H1 (cell line): ENCODE results near the gene DKK3. TPM values are rescaled to one million over a fixed set of nuclear protein-coding genes. Genes with fewer than 3 reads are reported as not detected.

Experiments used
- CTCF ChIA-PET: fragments of 300-600 bp; sonication (Branson Sonifier 250); formaldehyde crosslinking; loops from one replicate; lab custom pipeline; 2021; ENCODE audit not compliant: partially characterized antibody; lab: Charles Lee
- POLR2A ChIA-PET: fragments of 300-600 bp; sonication (Branson Sonifier 250); formaldehyde crosslinking; loops from one replicate; lab custom pipeline; 2021; ENCODE audit warnings: inconsistent platforms; ENCODE audit not compliant: partially characterized antibody; lab: Charles Lee
- DNase-seq, 2 experiments: peaks; one replicate each; pipeline versions ENCODE4 v3.0.0 to v3.0.0-alpha.2; 2010 to 2022; ENCODE audit warnings: low spot score in 2 of 2, low read depth in 1 of 2, mixed read lengths in 1 of 2
- FAIRE-seq: peaks from 2 replicates; lab custom pipeline; 2011; peaks lifted over from hg19 to GRCh38; lab: Jason Lieb, UNC
- H2AFZ ChIP-seq: 2 replicates; pipeline ENCODE4 v1.8.1; 2012; ENCODE audit warnings: low read length, inconsistent platforms
- H2AK5ac ChIP-seq: 2 replicates; pipeline ENCODE4 v1.6.1; 2013; ENCODE audit warnings: low read depth, low read length
- H2BK120ac ChIP-seq: replicated peaks from 2 replicates; pipeline ENCODE3; 2013; ENCODE audit warnings: low read depth, low read length, inconsistent platforms
- H2BK12ac ChIP-seq: 2 replicates; pipeline ENCODE4 v1.6.1; 2013; ENCODE audit warnings: low read depth, low read length
- H2BK15ac ChIP-seq: 2 replicates; pipeline ENCODE4 v1.6.1; 2013; ENCODE audit warnings: low read length
- H2BK20ac ChIP-seq: 2 replicates; pipeline ENCODE4 v1.6.1; 2013; ENCODE audit warnings: low read length
- H2BK5ac ChIP-seq: 2 replicates; pipeline ENCODE4 v1.6.1; 2013; ENCODE audit warnings: low read depth, low read length
- H3K14ac ChIP-seq: 2 replicates; pipeline ENCODE4 v1.6.1; 2013; ENCODE audit warnings: inconsistent platforms; ENCODE audit not compliant: insufficient read length
- H3K18ac ChIP-seq: 2 replicates; pipeline ENCODE4 v1.6.1; 2013; ENCODE audit warnings: low read length; ENCODE audit errors: extremely low read depth
- H3K23ac ChIP-seq: 2 replicates; pipeline ENCODE4 v1.6.1; 2013; ENCODE audit warnings: inconsistent platforms; ENCODE audit not compliant: insufficient read length
- H3K23me2 ChIP-seq: 2 replicates; pipeline ENCODE4 v1.6.1; 2013; ENCODE audit warnings: low read depth, low read length
- H3K27ac ChIP-seq: 2 replicates; pipeline ENCODE4 v1.6.1; 2011; ENCODE audit warnings: low read depth, low read length, inconsistent platforms
- H3K27me3 ChIP-seq, 4 experiments: replicated peaks in 1 of 4; 1 replicate in 1 of 4; 2 replicates in 3 of 4; pipeline versions ENCODE4 v1.6.1 to v1.8.1; 2011 to 2013; ENCODE audit warnings: low read length in 3 of 4, mild to moderate bottlenecking in 3 of 4, inconsistent platforms in 2 of 4, mixed read lengths in 2 of 4, moderate library complexity in 1 of 4; ENCODE audit not compliant: control insufficient read depth in 3 of 4, insufficient read depth in 3 of 4; ENCODE audit errors: extremely low read depth in 1 of 4
- H3K36me3 ChIP-seq, 4 experiments: 2 replicates each; pipeline versions ENCODE4 v1.6.1 to v1.8.1; 2011 to 2013; ENCODE audit warnings: mild to moderate bottlenecking in 4 of 4, low read length in 3 of 4, moderate library complexity in 2 of 4, control low read depth in 1 of 4, inconsistent platforms in 1 of 4; ENCODE audit not compliant: insufficient read depth in 4 of 4, control insufficient read depth in 2 of 4
- H3K4ac ChIP-seq: replicated peaks from 2 replicates; pipeline ENCODE3; 2013; ENCODE audit warnings: low read length, low read depth, mixed read lengths, inconsistent platforms; ENCODE audit not compliant: insufficient read length
- H3K4me1 ChIP-seq, 4 experiments: replicated peaks in 1 of 4; 1 replicate in 1 of 4; 2 replicates in 3 of 4; pipeline versions ENCODE4 v1.6.1 to v1.8.1; 2011 to 2013; ENCODE audit warnings: low read length in 3 of 4, inconsistent platforms in 2 of 4, mixed read lengths in 1 of 4; ENCODE audit not compliant: insufficient read depth in 4 of 4, control insufficient read depth in 3 of 4
- H3K4me2 ChIP-seq, 2 experiments: 2 replicates each; pipeline versions ENCODE4 v1.6.1 to v1.8.1; 2011 to 2013; ENCODE audit warnings: low read depth in 2 of 2, low read length in 2 of 2, control low read depth in 1 of 2, inconsistent platforms in 1 of 2, mild to moderate bottlenecking in 1 of 2; ENCODE audit not compliant: insufficient read depth in 1 of 2
- H3K4me3 ChIP-seq, 4 experiments: fragments of 200-600, 300-600 bp in 1 of 4; sonication (generic), shearing (Covaris generic), sonication (Bioruptor Twin) in 1 of 4; 2 replicates each; pipeline versions ENCODE4 v1.5.1 to v1.8.1; 2011 to 2016; ENCODE audit warnings: low read length in 4 of 4, low read depth in 3 of 4, control low read depth in 2 of 4, inconsistent platforms in 2 of 4, mild to moderate bottlenecking in 2 of 4, mixed read lengths in 1 of 4, moderate library complexity in 1 of 4; ENCODE audit not compliant: insufficient read depth in 2 of 4; ENCODE audit errors: extremely low read depth in 1 of 4
- H3K56ac ChIP-seq: replicated peaks from 2 replicates; pipeline ENCODE3; 2013; ENCODE audit warnings: low read depth, mild to moderate bottlenecking, mixed read lengths, low read length, inconsistent platforms; ENCODE audit not compliant: insufficient read length
- H3K79me1 ChIP-seq: 2 replicates; pipeline ENCODE4 v1.6.1; 2013; ENCODE audit warnings: low read depth, low read length, control low read depth
- H3K79me2 ChIP-seq, 2 experiments: 2 replicates each; pipeline versions ENCODE4 v1.6.1 to v1.8.1; 2012 to 2013; ENCODE audit warnings: low read length in 2 of 2, mild to moderate bottlenecking in 2 of 2, inconsistent platforms in 1 of 2; ENCODE audit not compliant: insufficient read depth in 2 of 2, control insufficient read depth in 1 of 2
- H3K9ac ChIP-seq, 4 experiments: replicated peaks in 1 of 4; 1 replicate in 1 of 4; 2 replicates in 3 of 4; pipeline versions ENCODE4 v1.6.1 to v1.8.1; 2011 to 2013; ENCODE audit warnings: low read depth in 3 of 4, low read length in 3 of 4, control low read depth in 2 of 4, mild to moderate bottlenecking in 2 of 4, moderate library complexity in 2 of 4, inconsistent platforms in 1 of 4; ENCODE audit errors: extremely low read depth in 1 of 4
- H3K9me3 ChIP-seq, 2 experiments: 2 replicates each; pipeline versions ENCODE4 v1.6.1 to v1.8.1; 2012 to 2013; ENCODE audit warnings: mild to moderate bottlenecking in 2 of 2, moderate library complexity in 2 of 2, control low read depth in 1 of 2, inconsistent platforms in 1 of 2, low read depth in 1 of 2, low read length in 1 of 2, mixed read lengths in 1 of 2; ENCODE audit not compliant: insufficient read depth in 2 of 2
- H4K20me1 ChIP-seq, 2 experiments: replicated peaks in 1 of 2; 2 replicates each; pipeline versions ENCODE3 to v1.8.1; 2011 to 2013; ENCODE audit warnings: inconsistent platforms in 2 of 2, low read length in 2 of 2, mild to moderate bottlenecking in 1 of 2; ENCODE audit not compliant: insufficient read depth in 2 of 2, control insufficient read depth in 1 of 2
- H4K5ac ChIP-seq: 2 replicates; pipeline ENCODE4 v1.6.1; 2013; ENCODE audit warnings: low read length, low read depth, mixed read lengths, inconsistent platforms; ENCODE audit not compliant: insufficient read length
- H4K8ac ChIP-seq: 2 replicates; pipeline ENCODE4 v1.8.0; 2013; ENCODE audit warnings: mild to moderate bottlenecking, moderate library complexity, low read length, inconsistent platforms; ENCODE audit not compliant: insufficient read depth; ENCODE audit errors: extremely low read depth
- H4K91ac ChIP-seq: replicated peaks from 2 replicates; pipeline ENCODE3; 2013; ENCODE audit warnings: low read length, mixed read lengths, inconsistent platforms; ENCODE audit not compliant: insufficient read length
- SAP30 ChIP-seq: fragments of 300-600 bp; sonication (generic); IDR thresholded peaks from 2 replicates; pipeline ENCODE4 v1.7.1; 2012; ENCODE audit warnings: low read length, moderate library complexity, mild to moderate bottlenecking, inconsistent platforms; ENCODE audit not compliant: insufficient read depth, insufficient replicate concordance
- WGBS, 2 experiments: shearing (Covaris generic) in 1 of 2; methylation state at CpG; one replicate each; pipeline versions ENCODE4 v1.1.6 to v1.1.7; 2013 to 2015; ENCODE audit warnings: low lambda C conversion rate in 2 of 2, mixed read lengths in 2 of 2, inconsistent platforms in 1 of 2, low coverage in 1 of 2, missing lambda C conversion rate in 1 of 2; ENCODE audit not compliant: insufficient replicate concordance in 2 of 2, insufficient coverage in 1 of 2, insufficient read length in 1 of 2; ENCODE audit errors: extremely low coverage in 1 of 2, missing lambda C conversion rate in 1 of 2; 5-methylcytosine and 5-hydroxymethylcytosine counted together
- polyA plus RNA-seq, 7 experiments: library from polyadenylated mRNA; depleted of rRNA in 3 of 7; stranded (reverse) in 5 of 7; unstranded in 2 of 7; fragments of >200 nt in 5 of 7; fragments of 200-250 nt in 2 of 7; gene quantifications; 1 replicate in 5 of 7; 2 replicates in 1 of 7; 4 replicates in 1 of 7; pipeline versions ENCODE4 v1.2.1 to v1.2.3, GENCODE V29; 2011 to 2013; ENCODE audit warnings: missing spikeins in 2 of 7, mixed read lengths in 2 of 7
- total RNA-seq: library from RNA; stranded (reverse); fragmentation: NEBNext Ultra II Directional; extraction: Animal tissue kit (Norgen Biotek cat#: 25700); gene quantifications from 2 replicates; pipeline ENCODE4 v1.2.1, GENCODE V29; 2021

Gene DKK3
- total and polyA plus RNA-seq, 2 of the 8 experiments (the other 6 are each of a cell fraction or from before 2014, with no cell fraction given): 30.0 to 40.1 TPM

DNA sequence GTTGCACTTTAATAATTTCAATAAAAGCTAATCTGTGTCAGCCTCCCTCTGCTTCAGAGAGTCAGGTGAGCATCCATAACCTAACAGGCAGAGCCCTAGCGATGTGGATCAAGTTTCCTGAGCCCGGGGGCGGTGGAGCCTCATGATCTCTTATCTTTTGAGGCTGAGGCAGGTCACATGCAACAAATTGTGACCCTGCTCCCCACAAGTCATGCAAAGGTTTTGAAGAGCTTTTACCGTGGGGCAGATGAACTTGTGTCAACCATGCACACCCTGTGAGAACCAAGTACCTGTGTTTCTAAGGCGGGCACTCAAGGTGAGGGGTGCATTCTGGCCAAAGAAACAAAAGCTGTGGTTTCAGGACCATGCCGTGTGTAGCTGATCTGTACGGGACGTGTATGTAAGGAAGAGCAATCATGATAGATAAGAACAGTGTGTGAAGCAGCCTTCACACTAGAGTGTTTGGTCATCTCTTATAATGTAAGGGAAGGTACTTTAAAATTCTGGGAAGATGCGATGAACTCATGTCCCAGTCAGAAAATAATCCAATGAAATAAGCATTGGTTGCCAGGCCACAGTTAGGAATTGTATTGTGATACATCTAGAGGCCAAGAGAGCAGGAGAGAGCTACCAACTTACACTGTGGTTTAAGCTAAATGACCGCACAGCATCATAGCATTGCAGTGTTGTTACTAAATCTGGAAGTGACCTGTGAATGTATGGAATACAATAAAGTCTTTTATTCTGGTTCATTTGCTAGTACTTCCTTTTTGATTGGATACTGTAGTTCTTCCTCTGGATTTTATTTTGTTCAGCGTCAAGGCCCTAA, 49.8 kb downstream of the DKK3 start:
- Histone ChIP-seq H2AFZ (no peak overlapping the region), H2BK120ac (no peak overlapping the region), H3K23ac (no peak overlapping the region), H3K4me2 (no peak overlapping the region), H3K79me2 (no peaks in the 10 kb centered on the region), H3K14ac (no peak overlapping the region), H3K23me2 (no peaks in the 10 kb centered on the region), H4K91ac (no peak overlapping the region), H3K4ac (no peak overlapping the region), H3K4me1 (no peaks in the 10 kb centered on the region), H2BK20ac (no peak overlapping the region), H4K8ac (no peak overlapping the region), H3K9ac (no peak overlapping the region), H4K5ac (no peak overlapping the region), H3K4me3 (no peak overlapping the region), H3K27me3 (no peaks in the 10 kb centered on the region), H2BK5ac (no peak overlapping the region), H2AK5ac (no peak overlapping the region), H3K36me3 (peaks cover 0 to 22% (median 14%) of the 10 kb centered on the region in 4 experiments; a peak in 6 of 8 replicates), H4K20me1 (no peaks in the 10 kb centered on the region), H3K9me3 (no peaks in the 10 kb centered on the region), H3K18ac (no peak overlapping the region), H2BK12ac (no peak overlapping the region), H3K79me1 (no peaks in the 10 kb centered on the region), H3K56ac (no peak overlapping the region), H2BK15ac (no peak overlapping the region), H3K27ac (no peak overlapping the region)
- FAIRE-seq: no peak
- WGBS, 2 experiments: 95% methylated on average over 11 of the region's 11 CpGs; no CpG with 5 or more reads in 1 of the 2 experiments
- DNase-seq: no peak
- ChIA-PET CTCF (interaction anchor here (0.8 to 5.3 kb wide), 4 partner anchors 8 to 86 kb away, joined by 3 to 34 read pairs (median 7); no protein-coding TSS in a partner anchor), POLR2A (no interaction called here)
- no peak for TF ChIP-seq SAP30
